H1 (cell line): Measurements from ENCODE around the gene CYSRT1. TPM values are rescaled to one million over a fixed set of nuclear protein-coding genes. Genes with fewer than 3 reads are reported as not detected.

Experiments used
- CTCF ChIA-PET: fragments of 300-600 bp; sonication (Branson Sonifier 250); formaldehyde crosslinking; loops from one replicate; lab custom pipeline; 2021; ENCODE audit not compliant: partially characterized antibody; lab: Charles Lee
- POLR2A ChIA-PET: fragments of 300-600 bp; sonication (Branson Sonifier 250); formaldehyde crosslinking; loops from one replicate; lab custom pipeline; 2021; ENCODE audit warnings: inconsistent platforms; ENCODE audit not compliant: partially characterized antibody; lab: Charles Lee
- DNase-seq, 2 experiments: peaks; one replicate each; pipeline versions ENCODE4 v3.0.0 to v3.0.0-alpha.2; 2010 to 2022; ENCODE audit warnings: low spot score in 2 of 2, low read depth in 1 of 2, mixed read lengths in 1 of 2
- FAIRE-seq: peaks from 2 replicates; lab custom pipeline; 2011; peaks lifted over from hg19 to GRCh38; lab: Jason Lieb, UNC
- H2AFZ ChIP-seq: 2 replicates; pipeline ENCODE4 v1.8.1; 2012; ENCODE audit warnings: low read length, inconsistent platforms
- H2AK5ac ChIP-seq: 2 replicates; pipeline ENCODE4 v1.6.1; 2013; ENCODE audit warnings: low read depth, low read length
- H2BK120ac ChIP-seq: replicated peaks from 2 replicates; pipeline ENCODE3; 2013; ENCODE audit warnings: low read depth, low read length, inconsistent platforms
- H2BK12ac ChIP-seq: 2 replicates; pipeline ENCODE4 v1.6.1; 2013; ENCODE audit warnings: low read depth, low read length
- H2BK15ac ChIP-seq: 2 replicates; pipeline ENCODE4 v1.6.1; 2013; ENCODE audit warnings: low read length
- H2BK20ac ChIP-seq: 2 replicates; pipeline ENCODE4 v1.6.1; 2013; ENCODE audit warnings: low read length
- H2BK5ac ChIP-seq: 2 replicates; pipeline ENCODE4 v1.6.1; 2013; ENCODE audit warnings: low read depth, low read length
- H3K14ac ChIP-seq: 2 replicates; pipeline ENCODE4 v1.6.1; 2013; ENCODE audit warnings: inconsistent platforms; ENCODE audit not compliant: insufficient read length
- H3K18ac ChIP-seq: 2 replicates; pipeline ENCODE4 v1.6.1; 2013; ENCODE audit warnings: low read length; ENCODE audit errors: extremely low read depth
- H3K23ac ChIP-seq: 2 replicates; pipeline ENCODE4 v1.6.1; 2013; ENCODE audit warnings: inconsistent platforms; ENCODE audit not compliant: insufficient read length
- H3K23me2 ChIP-seq: 2 replicates; pipeline ENCODE4 v1.6.1; 2013; ENCODE audit warnings: low read depth, low read length
- H3K27ac ChIP-seq: 2 replicates; pipeline ENCODE4 v1.6.1; 2011; ENCODE audit warnings: low read depth, low read length, inconsistent platforms
- H3K27me3 ChIP-seq, 4 experiments: replicated peaks in 1 of 4; 1 replicate in 1 of 4; 2 replicates in 3 of 4; pipeline versions ENCODE4 v1.6.1 to v1.8.1; 2011 to 2013; ENCODE audit warnings: low read length in 3 of 4, mild to moderate bottlenecking in 3 of 4, inconsistent platforms in 2 of 4, mixed read lengths in 2 of 4, moderate library complexity in 1 of 4; ENCODE audit not compliant: control insufficient read depth in 3 of 4, insufficient read depth in 3 of 4; ENCODE audit errors: extremely low read depth in 1 of 4
- H3K36me3 ChIP-seq, 4 experiments: 2 replicates each; pipeline versions ENCODE4 v1.6.1 to v1.8.1; 2011 to 2013; ENCODE audit warnings: mild to moderate bottlenecking in 4 of 4, low read length in 3 of 4, moderate library complexity in 2 of 4, control low read depth in 1 of 4, inconsistent platforms in 1 of 4; ENCODE audit not compliant: insufficient read depth in 4 of 4, control insufficient read depth in 2 of 4
- H3K4ac ChIP-seq: replicated peaks from 2 replicates; pipeline ENCODE3; 2013; ENCODE audit warnings: low read length, low read depth, mixed read lengths, inconsistent platforms; ENCODE audit not compliant: insufficient read length
- H3K4me1 ChIP-seq, 4 experiments: replicated peaks in 1 of 4; 1 replicate in 1 of 4; 2 replicates in 3 of 4; pipeline versions ENCODE4 v1.6.1 to v1.8.1; 2011 to 2013; ENCODE audit warnings: low read length in 3 of 4, inconsistent platforms in 2 of 4, mixed read lengths in 1 of 4; ENCODE audit not compliant: insufficient read depth in 4 of 4, control insufficient read depth in 3 of 4
- H3K4me2 ChIP-seq, 2 experiments: 2 replicates each; pipeline versions ENCODE4 v1.6.1 to v1.8.1; 2011 to 2013; ENCODE audit warnings: low read depth in 2 of 2, low read length in 2 of 2, control low read depth in 1 of 2, inconsistent platforms in 1 of 2, mild to moderate bottlenecking in 1 of 2; ENCODE audit not compliant: insufficient read depth in 1 of 2
- H3K4me3 ChIP-seq, 4 experiments: fragments of 200-600, 300-600 bp in 1 of 4; sonication (generic), shearing (Covaris generic), sonication (Bioruptor Twin) in 1 of 4; 2 replicates each; pipeline versions ENCODE4 v1.5.1 to v1.8.1; 2011 to 2016; ENCODE audit warnings: low read length in 4 of 4, low read depth in 3 of 4, control low read depth in 2 of 4, inconsistent platforms in 2 of 4, mild to moderate bottlenecking in 2 of 4, mixed read lengths in 1 of 4, moderate library complexity in 1 of 4; ENCODE audit not compliant: insufficient read depth in 2 of 4; ENCODE audit errors: extremely low read depth in 1 of 4
- H3K56ac ChIP-seq: replicated peaks from 2 replicates; pipeline ENCODE3; 2013; ENCODE audit warnings: low read depth, mild to moderate bottlenecking, mixed read lengths, low read length, inconsistent platforms; ENCODE audit not compliant: insufficient read length
- H3K79me1 ChIP-seq: 2 replicates; pipeline ENCODE4 v1.6.1; 2013; ENCODE audit warnings: low read depth, low read length, control low read depth
- H3K79me2 ChIP-seq, 2 experiments: 2 replicates each; pipeline versions ENCODE4 v1.6.1 to v1.8.1; 2012 to 2013; ENCODE audit warnings: low read length in 2 of 2, mild to moderate bottlenecking in 2 of 2, inconsistent platforms in 1 of 2; ENCODE audit not compliant: insufficient read depth in 2 of 2, control insufficient read depth in 1 of 2
- H3K9ac ChIP-seq, 4 experiments: replicated peaks in 1 of 4; 1 replicate in 1 of 4; 2 replicates in 3 of 4; pipeline versions ENCODE4 v1.6.1 to v1.8.1; 2011 to 2013; ENCODE audit warnings: low read depth in 3 of 4, low read length in 3 of 4, control low read depth in 2 of 4, mild to moderate bottlenecking in 2 of 4, moderate library complexity in 2 of 4, inconsistent platforms in 1 of 4; ENCODE audit errors: extremely low read depth in 1 of 4
- H3K9me3 ChIP-seq, 2 experiments: 2 replicates each; pipeline versions ENCODE4 v1.6.1 to v1.8.1; 2012 to 2013; ENCODE audit warnings: mild to moderate bottlenecking in 2 of 2, moderate library complexity in 2 of 2, control low read depth in 1 of 2, inconsistent platforms in 1 of 2, low read depth in 1 of 2, low read length in 1 of 2, mixed read lengths in 1 of 2; ENCODE audit not compliant: insufficient read depth in 2 of 2
- H4K20me1 ChIP-seq, 2 experiments: replicated peaks in 1 of 2; 2 replicates each; pipeline versions ENCODE3 to v1.8.1; 2011 to 2013; ENCODE audit warnings: inconsistent platforms in 2 of 2, low read length in 2 of 2, mild to moderate bottlenecking in 1 of 2; ENCODE audit not compliant: insufficient read depth in 2 of 2, control insufficient read depth in 1 of 2
- H4K5ac ChIP-seq: 2 replicates; pipeline ENCODE4 v1.6.1; 2013; ENCODE audit warnings: low read length, low read depth, mixed read lengths, inconsistent platforms; ENCODE audit not compliant: insufficient read length
- H4K8ac ChIP-seq: 2 replicates; pipeline ENCODE4 v1.8.0; 2013; ENCODE audit warnings: mild to moderate bottlenecking, moderate library complexity, low read length, inconsistent platforms; ENCODE audit not compliant: insufficient read depth; ENCODE audit errors: extremely low read depth
- H4K91ac ChIP-seq: replicated peaks from 2 replicates; pipeline ENCODE3; 2013; ENCODE audit warnings: low read length, mixed read lengths, inconsistent platforms; ENCODE audit not compliant: insufficient read length
- EGR1 ChIP-seq: IDR thresholded peaks from 2 replicates; pipeline ENCODE4 v1.6.1; 2011; ENCODE audit warnings: low read depth, low read length, borderline replicate concordance
- POLR2AphosphoS5 ChIP-seq: IDR thresholded peaks from 2 replicates; pipeline ENCODE4 v1.6.1; 2011; ENCODE audit warnings: low read depth, low read length
- RBBP5 ChIP-seq: IDR thresholded peaks from 2 replicates; pipeline ENCODE4 v1.7.1; 2012; ENCODE audit warnings: low read depth, mild to moderate bottlenecking, inconsistent platforms, low read length, moderate library complexity, borderline replicate concordance
- YY1 ChIP-seq: IDR thresholded peaks from 2 replicates; pipeline ENCODE4 v1.6.1; 2011; ENCODE audit warnings: low read depth, mild to moderate bottlenecking, low read length
- WGBS, 2 experiments: shearing (Covaris generic) in 1 of 2; methylation state at CpG; one replicate each; pipeline versions ENCODE4 v1.1.6 to v1.1.7; 2013 to 2015; ENCODE audit warnings: low lambda C conversion rate in 2 of 2, mixed read lengths in 2 of 2, inconsistent platforms in 1 of 2, low coverage in 1 of 2, missing lambda C conversion rate in 1 of 2; ENCODE audit not compliant: insufficient replicate concordance in 2 of 2, insufficient coverage in 1 of 2, insufficient read length in 1 of 2; ENCODE audit errors: extremely low coverage in 1 of 2, missing lambda C conversion rate in 1 of 2; 5-methylcytosine and 5-hydroxymethylcytosine counted together
- polyA plus RNA-seq, 7 experiments: library from polyadenylated mRNA; depleted of rRNA in 3 of 7; stranded (reverse) in 5 of 7; unstranded in 2 of 7; fragments of >200 nt in 5 of 7; fragments of 200-250 nt in 2 of 7; gene quantifications; 1 replicate in 5 of 7; 2 replicates in 1 of 7; 4 replicates in 1 of 7; pipeline versions ENCODE4 v1.2.1 to v1.2.3, GENCODE V29; 2011 to 2013; ENCODE audit warnings: missing spikeins in 2 of 7, mixed read lengths in 2 of 7
- total RNA-seq: library from RNA; stranded (reverse); fragmentation: NEBNext Ultra II Directional; extraction: Animal tissue kit (Norgen Biotek cat#: 25700); gene quantifications from 2 replicates; pipeline ENCODE4 v1.2.1, GENCODE V29; 2021

CYSRT1 gene
- total and polyA plus RNA-seq, 2 of the 8 experiments (the other 6 are each of a cell fraction or from before 2014, with no cell fraction given) = 1.0 to 6.5 TPM

GRCh38 chr9:137229903-137230704 lies 5.1 kb downstream of the CYSRT1 start:
- Histone ChIP-seq H3K18ac (no peak overlapping the region), H3K9ac (no peak overlapping the region), H3K4me1 (peaks cover 0 to 14% (median 3%) of the 10 kb centered on the region in 4 experiments; a peak in 4 of 7 replicates), H4K20me1 (peaks cover 0 to 1% of the 10 kb centered on the region in 2 experiments), H2AFZ (no peak overlapping the region), H4K8ac (no peak overlapping the region), H3K27ac (no peak overlapping the region), H3K4me2 (no peak overlapping the region), H2BK5ac (no peak overlapping the region), H3K23ac (no peak overlapping the region), H2BK20ac (no peak overlapping the region), H3K9me3 (no peaks in the 10 kb centered on the region), H3K27me3 (no peaks in the 10 kb centered on the region; a peak in 1 of 7 replicates), H3K79me1 (no peaks in the 10 kb centered on the region), H3K23me2 (no peaks in the 10 kb centered on the region; the same call in 1 of the 2 replicates), H4K91ac (no peak overlapping the region), H2BK12ac (no peak overlapping the region), H3K4ac (no peak overlapping the region), H3K4me3 (no peak overlapping the region), H3K14ac (no peak overlapping the region), H2BK15ac (no peak overlapping the region), H2AK5ac (no peak overlapping the region), H2BK120ac (no peak overlapping the region), H3K36me3 (no peaks in the 10 kb centered on the region), H4K5ac (no peak overlapping the region), H3K56ac (no peak overlapping the region), H3K79me2 (no peaks in the 10 kb centered on the region)
- WGBS, 2 experiments = 81% methylated on average over 18 of the region's 31 CpGs; no CpG with 5 or more reads in 1 of the 2 experiments
- no peak for TF ChIP-seq RBBP5
- TF ChIP-seq YY1 = no peak
- TF ChIP-seq EGR1 = no peak
- TF ChIP-seq POLR2AphosphoS5 = no peak
- FAIRE-seq (no peak), DNase-seq (no peak)
- ChIA-PET POLR2A (interaction anchor here (0.7 to 69.9 kb wide), 5 partner anchors 16 to 43 kb away, joined by 3 to 1462 read pairs (median 6); partner anchors contain the start of genes NELFB, STPG3, TOR4A and TPRN), CTCF (interaction anchor here (0.6 to 20.2 kb wide), 13 partner anchors 12 to 259 kb away, joined by 3 to 204 read pairs (median 4); partner anchors contain the start of genes ANAPC2, SSNA1 and TOR4A)
